AG10803 (cell line): ENCODE measurements around the gene CHID1.

Experiments
- DNase-seq: peaks from one replicate; pipeline ENCODE4 v3.0.0; 2010; ENCODE audit warnings: low read depth
- H3K4me3 ChIP-seq: 2 replicates; pipeline ENCODE4 v1.5.1; 2011; ENCODE audit warnings: mild to moderate bottlenecking, low read length, control low read depth
- TF ChIP-seq, protein P1 (sequence below): conservative IDR thresholded peaks from 2 replicates; pipeline ENCODE4 v1.5.1; 2011; ENCODE audit warnings: mild to moderate bottlenecking, low read length, control low read depth, inconsistent platforms

Gene CHID1

DNA sequence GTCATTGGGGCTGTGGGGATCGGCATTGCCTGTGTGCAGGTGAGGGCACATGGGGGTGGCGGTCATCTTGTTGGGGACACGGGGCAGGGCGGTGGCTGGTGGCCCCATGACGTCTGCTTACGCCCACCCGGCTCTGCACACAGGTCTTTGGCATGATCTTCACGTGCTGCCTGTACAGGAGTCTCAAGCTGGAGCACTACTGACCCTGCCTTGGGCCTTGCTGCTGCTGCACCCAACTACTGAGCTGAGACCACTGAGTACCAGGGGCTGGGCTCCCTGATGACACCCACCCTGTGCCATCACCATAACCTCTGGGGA is 72.7 kb downstream of the CHID1 start:
- no peak overlapping the region for H3K4me3 ChIP-seq
- TF ChIP-seq, protein P1, sequence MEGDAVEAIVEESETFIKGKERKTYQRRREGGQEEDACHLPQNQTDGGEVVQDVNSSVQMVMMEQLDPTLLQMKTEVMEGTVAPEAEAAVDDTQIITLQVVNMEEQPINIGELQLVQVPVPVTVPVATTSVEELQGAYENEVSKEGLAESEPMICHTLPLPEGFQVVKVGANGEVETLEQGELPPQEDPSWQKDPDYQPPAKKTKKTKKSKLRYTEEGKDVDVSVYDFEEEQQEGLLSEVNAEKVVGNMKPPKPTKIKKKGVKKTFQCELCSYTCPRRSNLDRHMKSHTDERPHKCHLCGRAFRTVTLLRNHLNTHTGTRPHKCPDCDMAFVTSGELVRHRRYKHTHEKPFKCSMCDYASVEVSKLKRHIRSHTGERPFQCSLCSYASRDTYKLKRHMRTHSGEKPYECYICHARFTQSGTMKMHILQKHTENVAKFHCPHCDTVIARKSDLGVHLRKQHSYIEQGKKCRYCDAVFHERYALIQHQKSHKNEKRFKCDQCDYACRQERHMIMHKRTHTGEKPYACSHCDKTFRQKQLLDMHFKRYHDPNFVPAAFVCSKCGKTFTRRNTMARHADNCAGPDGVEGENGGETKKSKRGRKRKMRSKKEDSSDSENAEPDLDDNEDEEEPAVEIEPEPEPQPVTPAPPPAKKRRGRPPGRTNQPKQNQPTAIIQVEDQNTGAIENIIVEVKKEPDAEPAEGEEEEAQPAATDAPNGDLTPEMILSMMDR: no peak
- DNase-seq: no peak

DNA sequence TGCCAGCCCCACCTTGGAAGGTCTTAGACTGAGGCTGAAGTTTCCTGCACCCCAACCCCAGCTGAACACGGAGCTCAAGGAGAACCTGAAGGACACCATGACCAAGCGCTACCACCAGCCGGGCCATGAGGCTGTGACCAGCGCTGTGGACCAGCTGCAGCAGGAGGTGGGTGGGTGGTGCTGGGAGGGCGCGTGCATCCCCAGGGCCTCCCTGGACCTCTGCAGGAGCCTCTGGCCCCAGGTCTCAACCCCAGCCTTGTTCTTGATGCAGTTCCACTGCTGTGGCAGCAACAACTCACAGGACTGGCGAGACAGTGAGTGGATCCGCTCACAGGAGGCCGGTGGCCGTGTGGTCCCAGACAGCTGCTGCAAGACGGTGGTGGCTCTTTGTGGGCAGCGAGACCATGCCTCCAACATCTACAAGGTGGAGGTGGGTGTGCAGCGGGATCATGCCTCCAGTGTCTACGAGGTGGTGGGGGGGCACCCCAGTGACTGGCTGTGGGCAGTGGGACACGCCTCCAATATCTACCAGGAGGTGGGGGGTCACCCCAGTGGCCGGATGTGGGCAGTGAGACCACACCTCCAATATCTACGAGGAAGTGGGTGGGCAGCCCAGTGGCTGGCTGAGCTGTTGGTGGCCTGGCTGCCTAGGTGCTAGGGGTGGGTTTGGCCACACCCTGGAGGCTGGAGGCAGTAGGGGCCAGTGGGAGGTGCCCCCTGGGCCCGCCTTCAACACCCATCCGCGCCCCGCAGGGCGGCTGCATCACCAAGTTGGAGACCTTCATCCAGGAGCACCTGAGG is 73.2 kb downstream of the CHID1 start:
- TF ChIP-seq, protein P1: no peak
- DNase-seq: no peak
- H3K4me3 ChIP-seq: no peak overlapping the region

DNA sequence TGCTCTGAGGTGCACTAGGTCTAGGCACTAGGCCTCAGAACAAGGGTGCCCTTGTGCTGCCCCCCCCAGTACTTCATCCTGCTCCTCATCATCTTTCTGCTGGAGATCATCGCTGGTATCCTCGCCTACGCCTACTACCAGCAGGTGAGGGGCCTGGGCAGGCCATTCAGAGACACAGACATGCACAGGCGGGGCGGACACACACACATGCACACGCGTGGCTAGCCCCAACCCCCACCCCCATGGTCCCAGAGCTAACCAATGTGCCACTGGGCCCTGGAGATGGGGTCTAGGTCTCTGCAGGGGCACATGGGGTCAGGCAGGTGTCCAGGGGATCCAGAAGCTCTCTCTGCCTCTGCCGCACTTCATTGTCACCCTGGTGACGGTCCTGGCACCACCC is 73.9 kb downstream of the CHID1 start:
- no peak for DNase-seq
- no peak overlapping the region for H3K4me3 ChIP-seq
- TF ChIP-seq, protein P1: no peak

DNA sequence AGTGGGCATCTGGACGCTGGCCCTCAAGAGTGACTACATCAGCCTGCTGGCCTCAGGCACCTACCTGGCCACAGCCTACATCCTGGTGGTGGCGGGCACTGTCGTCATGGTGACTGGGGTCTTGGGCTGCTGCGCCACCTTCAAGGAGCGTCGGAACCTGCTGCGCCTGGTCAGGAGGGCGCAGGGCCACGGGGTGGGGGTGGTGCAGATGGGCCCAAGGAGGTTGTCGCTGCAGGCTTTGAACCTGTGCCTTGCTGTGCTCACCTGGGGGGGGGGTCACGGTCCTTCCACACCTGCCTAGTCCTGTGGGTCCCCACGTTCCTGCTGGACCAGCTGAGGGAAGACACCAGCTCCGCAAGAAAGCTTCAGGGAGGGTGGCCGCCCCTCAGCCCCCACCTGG is 74.3 kb downstream of the CHID1 start:
- H3K4me3 ChIP-seq: no peak overlapping the region
- DNase-seq: no peak
- TF ChIP-seq, protein P1: no peak

DNA sequence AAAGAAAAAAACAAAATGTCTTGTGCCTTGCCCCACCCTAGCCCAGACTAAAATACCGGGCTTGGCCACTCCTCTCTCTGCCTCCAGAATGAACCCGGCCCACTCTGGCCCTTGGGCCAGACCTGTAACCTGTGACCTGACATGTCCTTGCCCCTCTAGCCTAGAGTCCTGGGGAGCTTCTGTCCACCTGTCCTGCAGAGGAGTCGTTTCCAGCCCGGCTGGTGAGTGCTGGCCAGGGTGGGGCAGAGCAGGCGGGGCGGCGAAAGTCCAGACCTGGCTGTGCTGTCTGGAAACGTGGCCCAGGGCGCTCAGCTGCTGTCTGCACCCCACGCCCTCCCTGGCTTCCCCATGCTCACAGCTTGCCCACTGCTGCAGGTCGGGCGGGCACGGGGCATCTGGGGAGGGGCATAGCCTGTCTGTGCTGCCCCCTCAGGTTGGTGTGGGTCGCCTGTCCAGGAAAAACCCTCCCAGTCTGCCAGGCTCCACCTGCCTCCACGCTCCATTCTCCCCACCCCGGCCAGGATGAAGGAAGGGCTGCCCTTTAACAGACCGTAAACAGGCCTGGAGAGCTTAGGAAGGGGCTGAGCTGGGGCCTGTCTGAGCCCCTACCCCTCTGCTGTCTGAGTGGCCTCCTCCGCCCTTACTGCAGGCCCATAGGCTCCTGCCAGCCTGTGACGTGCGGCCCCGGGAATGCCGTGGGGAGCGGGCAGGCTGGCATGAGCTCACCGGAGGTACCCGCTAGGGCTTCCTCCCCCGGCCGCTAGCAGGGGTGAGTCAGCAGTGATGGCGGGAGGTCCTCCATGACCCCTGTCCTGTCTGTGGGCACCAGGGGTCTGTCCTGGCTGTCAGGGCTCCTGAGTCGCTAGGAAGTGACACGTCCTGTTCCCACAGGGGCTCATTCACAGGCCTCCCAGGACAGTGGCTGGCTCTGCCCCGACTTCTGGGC is 76.0 kb downstream of the CHID1 start:
- peak overlapping the region; percentile 84 for H3K4me3 ChIP-seq
- TF ChIP-seq, protein P1: no peak
- DNase-seq: peak; percentile 82

DNA sequence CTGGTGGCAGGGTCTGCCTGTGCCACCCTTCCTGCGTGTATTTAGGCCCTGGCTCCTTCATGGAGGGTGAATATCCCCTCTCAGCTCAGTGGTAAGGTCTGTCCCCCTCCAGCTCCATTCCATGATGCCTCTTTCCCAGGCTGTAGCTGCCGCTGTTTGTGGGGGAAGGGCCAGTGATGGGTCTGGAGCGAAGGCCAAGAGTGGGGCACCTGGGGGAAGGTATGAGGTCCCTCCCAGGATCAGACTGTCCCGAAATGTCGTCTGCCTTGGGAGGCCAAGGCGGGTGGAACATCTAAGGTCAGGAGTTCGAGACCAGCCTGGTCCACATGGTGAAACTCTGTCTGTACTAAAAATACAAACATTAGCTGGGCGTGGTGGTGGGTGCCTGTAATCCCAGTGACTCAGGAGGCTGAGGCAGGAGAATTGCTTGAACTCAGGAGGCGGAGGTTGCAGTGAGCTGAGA is 76.7 kb downstream of the CHID1 start:
- TF ChIP-seq, protein P1: no peak
- peak overlapping the region; percentile 84 for H3K4me3 ChIP-seq
- DNase-seq: no peak
